PFSK-1 (cell line): ENCODE data around the gene TRAM2.

Experiments used
- FOXP2 ChIP-seq: optimal IDR thresholded peaks from 2 replicates; pipeline ENCODE3; 2011; ENCODE audit warnings: borderline replicate concordance, control low read depth, inconsistent platforms; ENCODE audit not compliant: insufficient read depth; ENCODE audit errors: extremely low read length, extremely low read depth
- POLR2AphosphoS5 ChIP-seq: IDR thresholded peaks from 2 replicates; pipeline ENCODE4 v1.6.1; 2012; ENCODE audit warnings: low read depth, mild to moderate bottlenecking, control low read depth, low read length, moderate library complexity
- SIN3A ChIP-seq: IDR thresholded peaks from 2 replicates; pipeline ENCODE4 v1.6.1; 2012; ENCODE audit warnings: mild to moderate bottlenecking, low read length, moderate library complexity, borderline replicate concordance; ENCODE audit not compliant: insufficient read depth
- TAF1 ChIP-seq: IDR thresholded peaks from 2 replicates; pipeline ENCODE4 v1.6.1; 2012; ENCODE audit warnings: low read length, control low read depth, borderline replicate concordance; ENCODE audit not compliant: insufficient read depth
- TF ChIP-seq, protein P1 (sequence below), 2 experiments: IDR thresholded peaks; 2 replicates each; pipeline versions ENCODE4 v1.6.1 to v1.8.0; 2011 to 2012; ENCODE audit warnings: low read depth in 2 of 2, low read length in 2 of 2, control low read depth in 1 of 2, inconsistent platforms in 1 of 2, mild to moderate bottlenecking in 1 of 2, moderate library complexity in 1 of 2; ENCODE audit not compliant: insufficient read depth in 1 of 2

The TRAM2 gene

DNA sequence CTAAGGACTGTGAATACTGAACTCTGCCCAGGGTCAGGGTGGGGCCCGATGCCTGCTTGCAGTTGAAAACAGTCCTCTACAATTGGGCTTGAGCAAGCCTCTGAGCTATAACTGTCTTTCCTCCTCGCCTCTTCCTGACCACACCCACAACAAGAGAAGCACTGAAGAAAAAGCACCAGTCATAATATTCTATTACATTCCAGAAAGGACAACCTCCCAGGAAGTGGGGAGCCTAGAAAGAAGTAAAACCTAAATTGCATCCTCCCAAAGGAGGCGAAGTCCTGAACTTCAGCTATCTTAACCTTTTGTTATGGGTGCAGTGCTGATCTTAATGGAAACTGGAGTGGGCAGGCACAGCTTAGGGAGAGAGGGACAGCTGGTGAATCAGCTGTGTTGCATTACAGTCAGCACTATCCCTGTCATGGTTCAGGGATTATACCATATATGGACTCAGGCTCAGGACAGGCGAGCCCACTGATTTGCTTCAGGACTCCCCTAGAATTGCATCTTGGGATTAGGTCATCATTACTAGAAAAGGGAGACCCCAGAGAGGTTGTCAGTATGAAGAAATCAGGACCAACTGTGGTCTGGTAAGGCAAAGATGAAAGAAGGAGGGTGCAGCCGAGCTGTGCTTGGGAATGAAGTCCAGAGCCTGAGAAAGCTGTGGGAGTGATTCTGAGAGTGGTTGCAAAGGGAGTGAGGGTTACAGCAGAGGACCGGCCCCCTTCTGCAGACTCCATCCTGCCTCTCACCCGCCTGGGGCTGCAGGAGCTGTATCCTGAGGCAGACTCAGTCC is 18.3 kb upstream of the TRAM2 start:
- no peak for TF ChIP-seq FOXP2
- TF ChIP-seq SIN3A, result peak; percentile 97; the same call in 1 of the 2 replicates

DNA sequence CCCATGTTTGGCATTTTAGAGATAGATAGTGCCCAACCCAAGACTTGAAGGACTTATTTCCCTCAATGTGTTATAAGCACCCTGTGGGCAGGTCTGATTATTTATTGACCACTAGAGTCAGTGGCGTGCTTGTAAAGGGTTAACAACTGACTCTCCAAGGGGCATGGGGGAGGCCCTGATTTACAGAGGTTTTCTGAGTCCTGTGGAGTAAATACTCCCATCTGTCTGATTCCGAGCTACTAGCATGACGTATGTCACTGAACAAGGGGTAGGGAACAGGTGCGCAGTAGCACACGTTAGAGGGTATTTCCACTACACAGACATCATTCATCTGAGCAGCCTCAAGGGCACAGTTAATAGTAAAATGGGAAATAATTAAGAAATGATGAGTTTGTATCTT is 17.4 kb upstream of the TRAM2 start:
- TF ChIP-seq FOXP2 (no peak), POLR2AphosphoS5 (no peak), TAF1 (no peak), SIN3A (no peak)
- TF ChIP-seq, protein P1, sequence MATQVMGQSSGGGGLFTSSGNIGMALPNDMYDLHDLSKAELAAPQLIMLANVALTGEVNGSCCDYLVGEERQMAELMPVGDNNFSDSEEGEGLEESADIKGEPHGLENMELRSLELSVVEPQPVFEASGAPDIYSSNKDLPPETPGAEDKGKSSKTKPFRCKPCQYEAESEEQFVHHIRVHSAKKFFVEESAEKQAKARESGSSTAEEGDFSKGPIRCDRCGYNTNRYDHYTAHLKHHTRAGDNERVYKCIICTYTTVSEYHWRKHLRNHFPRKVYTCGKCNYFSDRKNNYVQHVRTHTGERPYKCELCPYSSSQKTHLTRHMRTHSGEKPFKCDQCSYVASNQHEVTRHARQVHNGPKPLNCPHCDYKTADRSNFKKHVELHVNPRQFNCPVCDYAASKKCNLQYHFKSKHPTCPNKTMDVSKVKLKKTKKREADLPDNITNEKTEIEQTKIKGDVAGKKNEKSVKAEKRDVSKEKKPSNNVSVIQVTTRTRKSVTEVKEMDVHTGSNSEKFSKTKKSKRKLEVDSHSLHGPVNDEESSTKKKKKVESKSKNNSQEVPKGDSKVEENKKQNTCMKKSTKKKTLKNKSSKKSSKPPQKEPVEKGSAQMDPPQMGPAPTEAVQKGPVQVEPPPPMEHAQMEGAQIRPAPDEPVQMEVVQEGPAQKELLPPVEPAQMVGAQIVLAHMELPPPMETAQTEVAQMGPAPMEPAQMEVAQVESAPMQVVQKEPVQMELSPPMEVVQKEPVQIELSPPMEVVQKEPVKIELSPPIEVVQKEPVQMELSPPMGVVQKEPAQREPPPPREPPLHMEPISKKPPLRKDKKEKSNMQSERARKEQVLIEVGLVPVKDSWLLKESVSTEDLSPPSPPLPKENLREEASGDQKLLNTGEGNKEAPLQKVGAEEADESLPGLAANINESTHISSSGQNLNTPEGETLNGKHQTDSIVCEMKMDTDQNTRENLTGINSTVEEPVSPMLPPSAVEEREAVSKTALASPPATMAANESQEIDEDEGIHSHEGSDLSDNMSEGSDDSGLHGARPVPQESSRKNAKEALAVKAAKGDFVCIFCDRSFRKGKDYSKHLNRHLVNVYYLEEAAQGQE (IDR thresholded peaks at IDR 0.05; ENCODE audit: insufficient read depth in 1 of 2, low read depth in 2 of 2, low read length in 2 of 2), result no peak

DNA sequence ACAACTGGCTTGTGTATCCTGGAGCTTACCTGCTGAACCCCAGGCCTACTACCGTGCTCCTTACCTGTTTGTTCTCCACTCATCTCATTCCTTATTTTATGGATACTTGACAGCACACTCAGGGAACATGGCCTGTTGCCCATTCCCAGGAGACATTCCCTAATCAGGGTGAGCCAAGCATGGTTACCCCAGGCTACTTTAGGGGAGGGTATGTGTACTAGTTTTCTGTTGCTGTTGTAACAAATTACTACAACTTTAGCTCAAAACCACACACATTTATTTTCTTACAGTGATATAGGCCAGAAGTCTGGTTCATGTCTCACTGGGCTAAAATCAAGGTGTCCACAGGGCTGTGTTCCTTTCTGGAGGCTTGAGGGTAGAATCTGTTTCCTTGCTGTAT is 15.0 kb upstream of the TRAM2 start:
- no peak for TF ChIP-seq FOXP2
- TF ChIP-seq SIN3A, result no peak
- TF ChIP-seq TAF1, result no peak
- no peak for TF ChIP-seq POLR2AphosphoS5
- TF ChIP-seq, protein P1 (IDR thresholded peaks at IDR 0.05; ENCODE audit: insufficient read depth in 1 of 2, low read depth in 2 of 2, low read length in 2 of 2), result no peak

DNA sequence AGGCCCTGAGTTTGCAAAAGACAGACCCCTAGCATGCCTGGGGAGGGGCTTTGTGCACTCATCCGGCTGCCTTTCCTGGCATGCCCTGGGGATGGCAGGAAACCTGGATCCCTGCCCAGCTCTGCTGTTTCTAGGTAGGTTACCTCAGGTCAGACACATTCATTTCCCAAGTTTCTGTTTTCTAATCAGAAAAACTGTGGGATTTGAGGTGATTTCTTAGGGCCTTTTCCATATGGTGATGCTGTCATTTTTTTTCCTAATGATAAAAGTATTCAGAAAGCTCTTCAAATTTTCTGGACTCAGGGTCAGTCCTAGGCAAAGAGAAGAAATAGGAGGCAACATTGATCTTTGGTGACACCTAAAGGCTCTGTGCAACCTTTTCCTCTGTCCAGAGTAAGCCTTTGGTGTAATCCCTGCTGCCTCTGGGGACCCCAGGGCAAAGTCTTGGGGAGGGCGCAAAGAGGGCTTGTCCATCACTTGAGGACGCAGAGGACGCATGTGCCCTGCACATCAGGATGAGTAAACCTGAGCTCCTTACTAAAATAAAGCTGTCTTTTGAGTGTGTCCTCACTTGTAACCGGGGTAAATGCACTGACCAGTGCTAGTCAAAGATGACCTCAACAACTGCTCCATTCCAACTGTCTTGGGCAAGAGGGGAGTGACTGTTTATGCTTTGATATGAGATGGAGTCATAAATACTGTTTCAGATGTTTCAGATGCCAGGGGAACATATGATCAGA is 13.5 kb upstream of the TRAM2 start:
- TF ChIP-seq SIN3A (no peak), POLR2AphosphoS5 (no peak)
- TF ChIP-seq, protein P1 (IDR thresholded peaks at IDR 0.05; ENCODE audit: insufficient read depth in 1 of 2, low read depth in 2 of 2, low read length in 2 of 2), result no peak

DNA sequence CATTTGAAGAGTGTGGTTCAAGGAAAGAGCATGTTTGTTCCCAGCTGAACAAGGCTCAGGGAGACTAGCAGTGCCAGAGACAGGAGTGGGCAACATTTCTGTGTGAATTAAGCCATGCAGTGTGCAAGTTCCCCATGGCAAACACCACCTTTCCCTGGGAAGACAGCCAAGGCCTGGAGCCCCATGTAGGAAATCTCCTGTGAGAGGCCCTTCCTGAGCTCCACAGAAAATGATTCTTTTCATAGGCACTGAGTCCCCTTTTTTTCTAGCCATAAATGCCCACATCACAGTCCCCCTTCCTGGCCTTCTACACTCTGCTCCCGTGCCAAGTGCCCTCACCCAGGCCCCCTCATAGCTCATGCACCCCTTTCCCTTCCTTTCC is 11.8 kb upstream of the TRAM2 start:
- no peak for TF ChIP-seq FOXP2
- no peak for TF ChIP-seq POLR2AphosphoS5
- TF ChIP-seq SIN3A, result no peak
- TF ChIP-seq, protein P1 (IDR thresholded peaks at IDR 0.05; ENCODE audit: insufficient read depth in 1 of 2, low read depth in 2 of 2, low read length in 2 of 2), result no peak
- no peak for TF ChIP-seq TAF1
